ENCODE data around the gene ZBTB5.

DNA sequence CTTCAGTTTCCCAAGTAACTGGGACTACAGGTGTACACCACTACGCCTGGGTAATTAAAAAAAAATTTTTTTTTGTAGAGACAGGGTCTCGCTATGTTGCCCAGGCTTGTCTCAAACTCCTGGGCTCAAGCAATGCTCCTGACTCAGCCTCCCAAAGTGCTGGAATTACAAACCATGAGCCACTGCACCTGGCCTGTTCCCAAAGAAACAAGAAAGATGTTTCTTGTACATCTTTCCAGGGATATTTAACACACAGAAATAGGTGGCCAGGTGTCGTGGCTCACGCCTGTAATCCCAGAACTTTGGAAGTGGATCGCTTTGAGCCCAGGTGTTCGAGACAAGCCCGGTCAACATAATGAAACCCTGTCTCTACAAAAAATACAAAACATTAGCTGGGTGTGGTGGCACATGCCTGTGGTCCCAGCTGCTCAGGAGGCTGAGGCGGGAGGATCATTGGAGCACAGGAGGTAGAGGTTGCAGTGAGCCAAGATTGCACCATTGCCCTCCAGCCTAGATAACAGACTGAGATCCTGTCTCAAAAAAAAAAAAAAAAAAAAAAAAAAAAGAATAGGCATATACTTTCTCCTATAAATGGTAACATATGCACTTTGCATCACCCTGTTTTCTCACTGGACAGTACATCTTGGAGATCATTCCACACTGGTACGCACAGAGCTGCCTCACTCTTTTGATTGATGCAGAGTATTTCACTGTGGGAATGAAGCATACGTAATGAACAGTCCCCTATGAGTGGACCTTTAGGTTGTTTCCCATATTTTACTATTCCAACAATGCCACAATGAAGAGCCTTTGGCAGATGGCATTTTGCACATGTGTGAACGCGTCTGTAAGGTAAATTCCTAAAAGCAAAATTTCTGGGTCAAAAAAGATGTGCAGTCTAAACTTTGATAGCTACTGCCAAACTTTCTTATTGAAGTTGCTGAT, 44.7 kb downstream of the ZBTB5 start:
- TF ChIP-seq, protein P1, sequence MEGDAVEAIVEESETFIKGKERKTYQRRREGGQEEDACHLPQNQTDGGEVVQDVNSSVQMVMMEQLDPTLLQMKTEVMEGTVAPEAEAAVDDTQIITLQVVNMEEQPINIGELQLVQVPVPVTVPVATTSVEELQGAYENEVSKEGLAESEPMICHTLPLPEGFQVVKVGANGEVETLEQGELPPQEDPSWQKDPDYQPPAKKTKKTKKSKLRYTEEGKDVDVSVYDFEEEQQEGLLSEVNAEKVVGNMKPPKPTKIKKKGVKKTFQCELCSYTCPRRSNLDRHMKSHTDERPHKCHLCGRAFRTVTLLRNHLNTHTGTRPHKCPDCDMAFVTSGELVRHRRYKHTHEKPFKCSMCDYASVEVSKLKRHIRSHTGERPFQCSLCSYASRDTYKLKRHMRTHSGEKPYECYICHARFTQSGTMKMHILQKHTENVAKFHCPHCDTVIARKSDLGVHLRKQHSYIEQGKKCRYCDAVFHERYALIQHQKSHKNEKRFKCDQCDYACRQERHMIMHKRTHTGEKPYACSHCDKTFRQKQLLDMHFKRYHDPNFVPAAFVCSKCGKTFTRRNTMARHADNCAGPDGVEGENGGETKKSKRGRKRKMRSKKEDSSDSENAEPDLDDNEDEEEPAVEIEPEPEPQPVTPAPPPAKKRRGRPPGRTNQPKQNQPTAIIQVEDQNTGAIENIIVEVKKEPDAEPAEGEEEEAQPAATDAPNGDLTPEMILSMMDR (IDR thresholded peaks at IDR 0.05; ENCODE audit: insufficient read depth, low read depth, low read length): no peak
- TF ChIP-seq EZH2 (IDR thresholded peaks at IDR 0.05; ENCODE audit: insufficient read depth, low read length): no peak

All from astrocyte (in vitro differentiated cells and primary cell).